ENCODE results near the gene CATSPERE. TPM values are rescaled to one million over a fixed set of nuclear protein-coding genes. Genes with fewer than 3 reads are reported as not detected.
A peak's percentile ranks its signal among the peaks of the same experiment; 100 is the strongest.
"Not testable (repeated sequence)": the region's sequence is repeated elsewhere in the genome, so short reads cannot be mapped to it uniquely, and the experiment has no call there.

The CATSPERE gene
- total RNA-seq, 1 donor from 2014 or later = 0.50 TPM

DNA sequence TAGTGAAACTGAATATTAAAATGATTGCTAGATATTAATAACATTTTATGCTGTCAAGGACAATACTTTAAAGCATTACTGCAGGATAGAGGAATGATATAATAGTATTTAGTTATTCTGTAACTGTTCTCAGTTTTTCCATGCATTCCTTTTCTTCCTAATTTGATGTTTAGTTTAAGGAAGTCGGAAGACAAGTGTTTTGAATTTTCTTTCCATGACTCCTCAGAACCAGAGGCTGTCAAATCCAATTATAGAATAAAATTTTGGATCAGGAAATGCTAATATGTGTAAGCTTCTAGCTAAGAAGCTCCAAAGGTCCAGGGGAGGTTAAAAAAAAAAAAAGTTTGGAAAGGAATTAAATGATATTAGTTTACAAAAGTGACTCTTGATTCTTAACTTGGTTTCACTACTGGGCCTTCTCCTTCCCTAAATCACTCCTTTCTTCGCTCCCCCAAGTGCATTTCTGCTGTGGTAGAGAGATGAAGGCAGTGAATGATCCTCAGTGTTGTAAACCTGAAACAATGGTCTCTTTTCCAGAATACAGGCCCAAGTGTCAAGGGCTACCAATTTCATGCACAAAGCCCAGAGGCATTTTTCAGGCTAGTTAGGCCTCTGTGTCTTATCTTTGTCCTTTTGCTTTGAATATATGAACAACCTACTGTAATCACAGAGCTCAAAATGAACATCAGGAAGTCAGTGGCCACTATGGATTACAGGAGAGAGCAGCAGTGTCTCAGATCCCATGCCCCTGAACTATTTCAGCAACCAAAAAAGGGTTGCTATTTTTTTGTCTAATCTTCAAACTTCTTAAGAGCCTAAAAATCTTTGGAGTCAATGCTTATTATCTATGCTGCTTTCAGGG, 15.5 kb upstream of the CATSPERE start:
- no peak for DNase-seq
- ATAC-seq = peak; percentile 19
- intact Hi-C loops (cut with micrococcal nuclease) = no loop called here

DNA sequence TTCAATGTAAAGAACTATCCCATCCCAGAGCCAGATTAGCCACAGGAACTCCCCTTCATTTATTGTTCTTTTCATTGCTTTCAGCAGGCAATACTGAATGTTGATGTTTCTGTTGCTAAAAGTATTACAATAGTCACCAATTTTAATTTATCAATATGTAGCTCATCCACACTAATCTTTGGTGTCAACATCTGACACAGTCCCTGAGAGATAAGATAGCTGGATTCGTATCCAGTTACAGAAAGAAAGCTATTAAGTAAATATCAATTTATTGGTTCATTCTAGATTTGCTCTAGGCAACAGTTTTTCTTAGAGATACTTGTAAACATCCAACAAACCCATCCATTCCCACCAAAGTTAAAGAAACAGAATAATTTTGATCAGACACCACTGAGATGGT, 14.0 kb upstream of the CATSPERE start:
- intact Hi-C loops (cut with micrococcal nuclease) = no loop called here
- DNase-seq (no peak), ATAC-seq (no peak)

DNA sequence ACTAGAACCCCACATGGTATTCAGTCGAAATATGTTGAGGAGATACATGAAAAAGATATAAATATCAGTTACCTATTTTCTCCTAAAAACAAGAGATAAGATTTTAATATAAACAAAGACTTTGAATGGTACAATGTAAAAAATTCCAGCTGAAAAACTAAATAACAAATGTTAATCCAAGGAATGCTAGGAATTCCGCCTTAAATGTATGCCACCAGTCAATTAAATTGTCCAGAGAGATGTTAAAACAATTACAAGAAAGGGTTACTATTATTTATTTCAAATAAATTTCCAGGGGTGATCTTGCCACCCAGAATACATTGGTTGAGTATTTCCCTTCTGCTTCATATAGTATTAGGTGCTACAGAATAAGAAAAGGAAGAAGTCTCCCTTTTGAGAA, 13.5 kb upstream of the CATSPERE start:
- DNase-seq (no peak), ATAC-seq (no peak)
- intact Hi-C loops (cut with micrococcal nuclease) = no loop called here

DNA sequence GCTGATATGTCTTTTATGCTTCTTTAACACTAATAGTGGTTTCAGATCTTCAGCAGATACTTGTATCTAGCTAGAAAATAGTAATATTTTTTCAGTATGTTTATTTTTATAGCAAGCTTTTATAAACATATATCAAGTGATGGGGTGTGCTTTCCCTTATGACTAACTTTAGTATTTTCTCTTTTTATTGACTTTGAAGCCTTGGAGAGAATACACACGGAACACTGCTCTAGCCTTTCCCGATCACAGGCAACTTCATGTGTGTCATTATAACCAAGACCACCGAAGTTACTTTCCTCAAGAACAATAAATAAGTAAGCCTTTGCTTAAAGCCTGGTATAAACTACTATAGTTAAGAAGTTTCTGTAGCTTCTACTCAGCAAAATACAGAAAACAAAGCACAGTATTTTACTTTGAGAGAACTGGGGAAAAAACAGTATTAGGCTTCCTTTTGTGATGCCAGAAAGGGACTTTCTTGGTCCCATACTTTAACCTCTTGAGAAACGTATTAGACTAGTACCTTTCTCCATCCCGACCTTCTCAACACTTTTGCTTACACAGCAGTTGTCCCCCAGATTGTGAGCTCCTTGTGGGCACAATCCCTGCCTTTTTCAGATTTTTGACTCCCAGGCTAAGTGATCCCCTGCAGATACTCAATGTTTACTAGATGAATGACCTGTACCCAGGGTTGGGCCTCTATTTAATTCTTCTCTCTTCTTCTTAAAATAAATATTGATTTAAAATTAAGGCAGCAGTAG, 12.6 kb upstream of the CATSPERE start:
- intact Hi-C loops (cut with micrococcal nuclease) = no loop called here
- ATAC-seq = no peak
- DNase-seq = no peak

DNA sequence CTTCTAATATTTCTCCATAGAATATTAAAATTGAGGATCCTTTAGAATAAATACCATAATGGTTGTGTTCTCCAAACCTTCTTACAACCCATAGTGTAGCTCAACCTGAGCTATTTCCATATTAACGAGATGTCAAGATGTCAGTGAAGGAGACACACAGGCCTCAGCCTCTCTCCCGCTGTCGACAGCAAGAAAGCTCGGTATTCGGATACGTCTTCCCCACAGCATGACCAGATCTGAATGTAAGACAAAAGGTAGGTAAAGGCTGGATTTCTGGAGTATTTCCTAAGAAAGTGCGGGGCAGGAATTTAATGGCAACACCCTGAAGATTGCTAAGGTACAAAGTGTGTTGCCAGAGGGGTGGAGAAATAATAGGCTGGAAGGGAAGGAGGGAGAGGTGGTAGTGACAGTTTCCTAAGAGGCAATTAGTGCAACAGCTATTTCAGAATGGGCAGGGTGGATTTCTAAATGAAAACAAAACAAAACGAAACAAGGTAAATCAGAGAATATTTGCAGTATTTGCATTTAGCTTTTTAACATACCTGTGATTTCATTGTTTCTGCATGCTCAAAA, 11.1 kb upstream of the CATSPERE start:
- no peak for DNase-seq
- intact Hi-C loops (cut with micrococcal nuclease) = no loop called here
- ATAC-seq = no peak

DNA sequence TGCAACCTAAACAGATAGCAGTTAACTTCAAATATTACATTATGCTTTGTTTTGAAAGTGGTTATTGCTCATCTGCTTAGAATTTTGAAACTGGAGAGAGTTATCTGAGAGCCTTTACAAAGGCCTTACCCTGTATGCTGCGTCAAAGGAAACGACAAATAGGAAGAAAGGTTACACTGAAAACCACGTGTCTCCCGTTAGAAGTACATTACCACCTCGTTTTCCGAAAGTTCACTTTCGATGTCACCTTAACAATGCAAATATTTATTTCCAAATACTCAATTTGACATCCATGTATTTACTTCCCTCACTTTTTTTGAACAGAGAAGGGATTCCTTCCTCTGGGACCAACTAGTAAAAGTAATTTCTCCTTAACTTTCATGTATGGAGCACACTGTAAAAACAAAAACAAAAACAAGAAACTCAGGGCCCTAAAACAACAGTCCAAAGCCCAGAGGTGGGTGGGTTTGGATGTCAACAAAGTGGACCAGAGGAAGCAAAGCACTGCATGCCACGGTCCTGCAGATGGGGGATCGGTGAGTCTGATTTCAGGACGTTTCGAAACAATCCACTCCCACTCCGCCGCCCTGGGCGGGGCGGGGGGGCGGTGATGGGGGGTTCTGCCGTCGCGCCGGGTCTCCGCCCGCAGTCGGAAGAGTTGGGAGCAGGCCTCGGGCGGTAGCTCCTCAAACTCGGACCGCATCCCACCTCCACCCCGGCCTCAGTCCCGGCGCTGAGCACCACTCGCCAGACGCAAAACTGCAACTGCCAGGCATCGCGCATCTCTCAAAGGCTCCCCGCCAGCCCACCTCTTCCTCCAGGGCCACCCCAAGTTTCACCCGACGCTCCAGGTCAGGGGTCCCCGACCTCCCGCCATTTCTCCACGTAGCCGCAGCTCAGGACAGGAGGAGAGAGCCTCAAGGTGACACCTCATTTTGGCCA, 10.2 kb upstream of the CATSPERE start:
- intact Hi-C loops (cut with micrococcal nuclease) = no loop called here
- DNase-seq (peak; percentile 75), ATAC-seq (peak; percentile 36)

DNA sequence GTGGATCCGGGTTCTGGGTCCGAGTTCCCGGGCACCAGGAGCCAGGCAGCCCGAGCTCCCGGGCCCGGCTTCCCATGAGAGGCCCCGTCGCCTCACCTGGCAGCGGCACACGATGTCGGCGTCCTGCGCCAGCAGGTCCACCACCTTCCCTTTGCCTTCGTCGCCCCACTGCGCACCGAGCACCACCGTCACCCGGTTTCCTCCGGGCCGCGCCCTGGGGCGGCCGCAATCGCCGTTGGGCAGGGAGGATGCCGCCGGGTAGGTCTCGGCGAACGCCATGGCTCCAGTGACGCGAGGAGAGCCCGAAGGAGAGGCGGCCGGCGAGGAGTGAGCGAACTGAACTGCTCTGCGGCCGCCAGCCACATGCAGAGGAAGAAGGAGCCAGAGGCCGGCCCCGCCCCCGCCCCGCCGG, 9.5 kb upstream of the CATSPERE start, which contains the start of gene ADSS2:
Gene ADSS2 (minus strand): TSS at position 371 of the 412 bp plus-strand sequence. CDS start 92 bp downstream, at position 279.
- intact Hi-C loops (cut with micrococcal nuclease) = no loop called here
- DNase-seq = no peak
- ATAC-seq = no peak

DNA sequence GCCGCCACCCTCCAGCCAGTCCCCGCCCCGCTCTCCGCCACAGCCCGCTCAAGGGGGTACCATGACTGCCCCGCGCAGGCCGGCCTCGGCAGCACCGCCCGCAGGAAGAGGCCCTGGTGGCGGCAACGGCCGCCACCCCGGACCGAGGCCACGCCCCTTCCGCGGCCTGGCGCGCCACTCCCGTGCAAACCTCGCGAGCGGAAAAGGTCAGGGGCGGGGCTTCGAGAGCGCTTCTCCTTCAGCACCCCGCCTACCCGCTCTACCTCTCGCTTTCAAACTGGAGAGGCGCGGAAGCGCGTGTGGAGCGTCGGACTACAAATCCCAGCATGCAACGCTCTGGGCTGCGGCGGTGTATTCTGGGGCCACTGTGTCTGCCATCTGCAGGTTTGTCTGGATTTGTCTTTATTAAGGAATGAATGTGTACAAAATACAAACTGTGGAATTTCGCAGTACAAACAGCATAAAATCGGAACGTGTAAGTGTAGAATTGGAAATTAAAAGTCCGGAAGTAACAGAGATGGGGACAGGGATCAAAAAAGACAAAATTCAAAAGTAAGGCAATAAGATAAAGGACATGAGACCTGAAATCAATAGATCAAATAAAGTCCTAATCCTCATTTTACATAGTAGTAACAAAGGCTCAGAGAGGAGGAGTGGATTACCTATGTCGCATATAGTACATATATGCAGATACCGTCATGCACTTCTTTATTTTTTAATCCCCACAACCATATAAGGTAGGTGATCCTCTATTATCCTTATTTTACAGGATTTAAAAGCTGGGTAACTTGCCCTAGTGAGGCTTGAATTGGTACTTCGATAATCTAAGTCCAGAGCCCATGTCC, 8.9 kb upstream of the CATSPERE start:
- ATAC-seq (peak; percentile 98), DNase-seq (peak; percentile 99)
- intact Hi-C loops (cut with micrococcal nuclease) = no loop called here

DNA sequence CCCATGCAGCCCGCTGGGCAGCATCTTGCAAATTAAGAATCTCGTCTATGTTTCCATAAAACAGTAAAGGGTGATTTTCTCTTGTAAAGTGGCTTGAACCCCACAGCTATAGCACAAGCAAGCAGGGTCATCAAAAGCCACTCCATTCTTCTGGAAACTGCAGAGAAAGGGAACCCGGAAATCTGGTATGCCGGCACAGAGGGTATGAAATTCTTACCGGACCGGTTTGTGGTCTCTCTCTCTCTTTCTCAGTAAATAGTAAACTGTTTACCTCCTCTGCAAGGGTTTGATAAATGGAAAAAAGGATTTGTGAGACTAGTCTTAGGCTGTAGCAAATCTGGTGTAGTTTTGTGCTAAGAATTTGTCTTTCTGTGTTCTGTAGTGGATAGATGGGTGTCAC, 6.7 kb upstream of the CATSPERE start:
- intact Hi-C loops (cut with micrococcal nuclease) = no loop called here
- no peak for DNase-seq
- no peak for ATAC-seq

DNA sequence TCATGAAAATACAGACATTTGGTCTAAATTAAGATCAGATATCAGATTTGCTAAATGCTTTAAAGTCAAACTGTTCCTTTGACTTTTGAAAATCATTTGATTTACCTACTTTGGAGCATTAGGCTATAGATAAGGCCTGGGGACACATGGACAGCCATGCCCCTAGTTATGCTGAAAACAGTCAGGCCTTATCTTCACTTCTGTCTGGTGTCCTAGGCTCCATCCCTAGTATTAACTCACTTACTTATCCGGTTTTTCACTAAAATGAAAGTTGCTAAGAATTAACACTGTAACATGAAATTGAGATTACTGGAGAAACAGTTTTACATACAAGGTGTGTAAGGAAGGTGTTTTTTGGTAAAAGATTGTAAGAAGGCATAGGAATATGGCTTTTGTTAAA, 4.5 kb upstream of the CATSPERE start:
- intact Hi-C loops (cut with micrococcal nuclease) = no loop called here
- no peak for DNase-seq
- no peak for ATAC-seq

DNA sequence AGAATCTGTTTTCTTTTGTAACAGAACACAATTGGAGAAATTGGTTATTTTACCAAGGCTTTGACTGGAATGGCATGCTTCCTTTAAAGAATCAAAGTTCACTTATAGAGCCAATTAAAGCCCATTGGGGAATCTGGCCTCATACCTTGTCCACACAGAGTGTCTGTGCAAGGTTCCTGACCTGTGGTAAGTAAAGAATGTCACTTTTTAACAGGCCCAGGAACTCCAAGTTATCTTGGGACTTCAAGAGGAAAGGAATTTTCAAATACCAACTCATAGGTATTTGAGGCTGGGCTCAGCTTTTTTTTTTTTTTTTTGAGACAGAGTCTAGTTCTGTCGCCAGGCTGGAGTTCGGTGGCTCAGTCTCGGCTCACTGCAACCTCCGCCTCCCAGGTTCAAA, 2.3 kb upstream of the CATSPERE start:
- DNase-seq (no peak), ATAC-seq (no peak)
- intact Hi-C loops (cut with micrococcal nuclease) = no loop called here

DNA sequence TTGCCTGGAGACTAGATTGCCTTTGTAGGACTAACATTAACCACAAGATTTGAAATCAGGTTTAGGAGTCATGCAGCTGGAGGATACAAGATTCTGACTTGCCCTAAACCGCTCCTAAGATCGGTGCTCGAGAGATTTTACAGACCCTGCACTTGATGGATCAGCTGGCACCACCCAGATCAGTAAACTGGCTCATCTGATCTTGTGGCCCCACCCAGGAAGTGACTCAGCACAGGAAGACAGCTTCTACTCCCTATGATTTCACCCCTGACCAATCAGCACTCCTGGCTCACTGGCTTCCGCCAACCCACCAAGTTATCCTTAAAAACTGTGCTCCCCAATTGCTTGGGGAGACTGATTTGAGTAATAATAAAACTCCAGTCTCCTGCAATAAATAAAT, 876 bp upstream of the CATSPERE start:
- DNase-seq = no peak
- ATAC-seq = no peak
- intact Hi-C loops (cut with micrococcal nuclease) = no loop called here

DNA sequence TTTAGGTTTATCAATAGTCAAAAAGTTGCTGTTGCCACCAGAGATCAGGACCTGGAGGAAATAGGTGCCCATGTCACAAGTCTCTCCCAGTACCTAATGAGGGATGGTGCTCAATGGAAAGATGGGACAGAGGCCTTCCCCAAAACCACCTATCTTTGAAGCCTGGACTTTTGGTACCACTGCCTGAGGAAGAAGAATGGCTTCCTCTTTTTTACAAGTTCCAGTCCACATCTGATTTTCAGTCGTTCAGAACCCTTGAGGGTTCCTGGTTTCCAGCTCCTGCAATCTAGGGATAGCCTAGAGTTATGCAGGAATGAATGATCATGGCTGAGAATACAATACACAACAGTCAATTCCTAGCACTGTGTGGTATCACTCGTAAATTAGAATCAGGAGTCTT, 5.7 kb downstream of the CATSPERE start:
- intact Hi-C loops (cut with micrococcal nuclease) = no loop called here

DNA sequence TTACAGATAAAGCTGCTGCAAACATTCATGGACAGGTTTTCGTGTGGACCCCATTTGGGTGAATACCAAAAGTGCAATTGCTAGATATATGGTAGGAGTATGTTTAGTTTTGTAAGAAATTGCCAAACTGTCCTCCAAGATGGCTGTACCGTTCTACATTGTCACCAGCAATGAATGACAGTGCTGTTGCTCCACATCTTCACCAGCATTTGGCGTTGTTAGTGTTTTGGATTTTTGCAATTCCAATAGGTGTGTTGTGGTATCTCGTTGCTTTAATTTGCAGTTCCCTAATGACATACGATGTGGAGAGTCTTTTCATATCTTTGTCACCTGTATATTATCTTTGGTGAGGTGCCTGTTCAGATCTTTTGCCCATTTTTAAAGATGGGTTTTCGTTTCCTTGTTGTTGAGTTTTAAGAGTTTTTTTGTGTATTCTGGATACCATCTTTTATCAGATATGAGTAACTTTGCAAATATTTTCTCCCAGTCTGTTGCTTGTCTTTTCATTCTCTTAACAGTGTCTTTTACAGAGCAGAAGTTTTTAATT, 12.1 kb downstream of the CATSPERE start:
- ATAC-seq (no peak), DNase-seq (no peak)
- intact Hi-C loops (cut with micrococcal nuclease) = no loop called here

More for the DNA sequence above, 5.7 kb downstream of the CATSPERE start:
- ATAC-seq (no peak), DNase-seq (no peak)

DNA sequence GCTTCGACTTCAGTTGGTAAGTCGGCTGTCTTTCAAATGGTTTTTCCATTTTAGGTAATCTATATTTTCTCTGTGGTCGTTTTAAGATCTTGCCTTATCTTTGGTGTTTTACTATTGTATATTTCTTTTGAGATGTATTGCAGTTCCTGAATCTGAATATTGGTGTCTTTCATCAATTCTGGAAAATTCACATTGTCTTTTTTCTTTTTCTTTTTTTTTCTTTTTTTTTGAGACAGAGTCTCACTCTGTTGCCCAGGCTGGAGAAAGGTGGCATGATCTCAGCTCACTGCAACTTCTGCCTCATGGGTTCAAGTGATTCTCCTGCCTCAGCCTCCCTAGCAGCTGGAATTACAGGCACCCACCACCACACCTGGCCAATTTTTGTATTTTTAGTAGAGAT, 23.9 kb downstream of the CATSPERE start:
- ATAC-seq; DNase-seq; intact Hi-C loops (cut with micrococcal nuclease): not testable (repeated sequence)

DNA sequence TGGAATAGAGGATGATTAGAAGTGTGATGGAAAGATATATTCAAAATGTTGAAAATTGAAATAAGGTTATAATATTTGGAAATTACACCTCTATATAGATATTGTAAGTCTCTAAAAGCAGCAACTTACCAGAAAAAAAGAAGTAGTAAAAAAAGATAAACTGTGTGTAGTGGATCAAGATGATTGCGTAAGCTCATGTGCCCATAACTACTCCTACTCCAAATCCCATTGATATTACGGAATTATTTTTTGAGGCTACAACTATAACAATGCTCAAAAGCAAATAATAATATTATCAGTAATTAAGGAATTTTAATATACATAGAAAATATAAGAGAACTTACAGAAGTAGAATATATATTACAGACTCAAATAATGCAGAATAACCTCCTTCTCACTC, 33.6 kb downstream of the CATSPERE start:
- ATAC-seq (no peak), DNase-seq (no peak)

DNA sequence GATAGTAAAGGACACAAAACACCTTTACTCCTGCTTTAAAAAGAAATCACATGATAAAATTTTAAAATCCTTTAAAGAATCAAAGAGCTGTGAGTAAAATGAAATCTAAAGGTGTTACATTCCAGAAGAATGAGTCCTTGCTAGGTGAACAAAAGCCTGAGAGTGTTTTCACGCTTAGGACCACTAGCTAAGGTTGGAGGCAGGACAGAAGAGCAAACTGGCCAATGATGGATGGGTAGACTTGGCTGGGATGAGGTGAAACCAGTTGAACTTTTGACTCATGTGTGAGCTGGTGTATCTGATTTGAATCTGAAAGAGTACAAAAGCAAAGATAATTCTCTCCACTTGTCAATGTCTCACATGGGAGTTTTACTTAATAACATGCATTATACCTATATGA, 35.1 kb downstream of the CATSPERE start:
- no peak for DNase-seq
- intact Hi-C loops (cut with micrococcal nuclease) = no loop called here
- ATAC-seq = no peak

More for the DNA sequence above, 33.6 kb downstream of the CATSPERE start:
- intact Hi-C loops (cut with micrococcal nuclease) = no loop called here

DNA sequence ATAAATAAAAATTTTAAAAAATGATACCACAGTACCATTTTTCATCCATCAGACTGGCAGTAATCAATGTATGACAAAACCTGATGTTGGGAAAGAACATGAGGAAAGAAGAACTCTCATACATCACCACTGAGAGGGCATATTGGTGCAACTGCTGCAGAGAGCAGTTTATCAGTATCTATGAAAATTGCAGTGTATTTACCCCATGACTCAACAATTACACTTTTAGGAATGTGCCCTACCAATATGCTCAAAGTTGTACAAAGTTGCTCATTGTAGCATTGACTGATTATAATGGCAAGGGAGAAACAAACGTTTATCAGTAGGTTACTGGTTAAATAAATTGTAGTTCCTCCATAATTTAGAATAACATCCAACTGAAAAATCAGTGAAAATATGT, 36.7 kb downstream of the CATSPERE start:
- DNase-seq = no peak
- intact Hi-C loops (cut with micrococcal nuclease) = no loop called here
- no peak for ATAC-seq
